SK-MEL-5 (cell line): ENCODE measurements around the gene PELI3. TPM values are rescaled to one million over a fixed set of nuclear protein-coding genes. Genes with fewer than 3 reads are reported as not detected.
"Not testable (repeated sequence)": the region's sequence is repeated elsewhere in the genome, so short reads cannot be mapped to it uniquely, and the experiment has no call there.

Source experiments
- DNase-seq: peaks from one replicate; pipeline ENCODE4 v3.0.0-alpha.2; 2016; ENCODE audit warnings: low read depth, low spot score
- in situ Hi-C: cut with HindIII; loops from 2 replicates; pipeline ENCODE4 v1.10.0; 2016; ENCODE audit warnings: low sequenced_read_pairs, high pct_unique_total_duplicates, low pct_unique_long_range_greater_than_20kb
- polyA plus RNA-seq, 2 experiments: library from polyadenylated mRNA; depleted of rRNA; stranded (reverse); fragments of >200 nt; gene quantifications; 2 replicates each; pipeline ENCODE4 v1.2.3, GENCODE V29; 2015
- total RNA-seq: library from RNA; depleted of rRNA; stranded (reverse); fragments of >200 nt; shearing (Covaris generic); gene quantifications from 2 replicates; pipeline ENCODE4 v1.2.3, GENCODE V29; 2014; rRNA removed

PELI3 gene, protein sequence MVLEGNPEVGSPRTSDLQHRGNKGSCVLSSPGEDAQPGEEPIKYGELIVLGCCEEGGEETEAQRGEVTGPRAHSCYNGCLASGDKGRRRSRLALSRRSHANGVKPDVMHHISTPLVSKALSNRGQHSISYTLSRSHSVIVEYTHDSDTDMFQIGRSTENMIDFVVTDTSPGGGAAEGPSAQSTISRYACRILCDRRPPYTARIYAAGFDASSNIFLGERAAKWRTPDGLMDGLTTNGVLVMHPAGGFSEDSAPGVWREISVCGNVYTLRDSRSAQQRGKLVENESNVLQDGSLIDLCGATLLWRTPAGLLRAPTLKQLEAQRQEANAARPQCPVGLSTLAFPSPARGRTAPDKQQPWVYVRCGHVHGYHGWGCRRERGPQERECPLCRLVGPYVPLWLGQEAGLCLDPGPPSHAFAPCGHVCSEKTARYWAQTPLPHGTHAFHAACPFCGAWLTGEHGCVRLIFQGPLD
- 7.4 and 8.1 TPM in 2 replicates for total RNA-seq
- polyA plus RNA-seq (2015; cell fraction: cytosol; rRNA removed), result 8.6 and 9.0 TPM in 2 replicates
- polyA plus RNA-seq (2015; cell fraction: nucleus; rRNA removed), result 6.9 and 7.7 TPM in 2 replicates

DNA sequence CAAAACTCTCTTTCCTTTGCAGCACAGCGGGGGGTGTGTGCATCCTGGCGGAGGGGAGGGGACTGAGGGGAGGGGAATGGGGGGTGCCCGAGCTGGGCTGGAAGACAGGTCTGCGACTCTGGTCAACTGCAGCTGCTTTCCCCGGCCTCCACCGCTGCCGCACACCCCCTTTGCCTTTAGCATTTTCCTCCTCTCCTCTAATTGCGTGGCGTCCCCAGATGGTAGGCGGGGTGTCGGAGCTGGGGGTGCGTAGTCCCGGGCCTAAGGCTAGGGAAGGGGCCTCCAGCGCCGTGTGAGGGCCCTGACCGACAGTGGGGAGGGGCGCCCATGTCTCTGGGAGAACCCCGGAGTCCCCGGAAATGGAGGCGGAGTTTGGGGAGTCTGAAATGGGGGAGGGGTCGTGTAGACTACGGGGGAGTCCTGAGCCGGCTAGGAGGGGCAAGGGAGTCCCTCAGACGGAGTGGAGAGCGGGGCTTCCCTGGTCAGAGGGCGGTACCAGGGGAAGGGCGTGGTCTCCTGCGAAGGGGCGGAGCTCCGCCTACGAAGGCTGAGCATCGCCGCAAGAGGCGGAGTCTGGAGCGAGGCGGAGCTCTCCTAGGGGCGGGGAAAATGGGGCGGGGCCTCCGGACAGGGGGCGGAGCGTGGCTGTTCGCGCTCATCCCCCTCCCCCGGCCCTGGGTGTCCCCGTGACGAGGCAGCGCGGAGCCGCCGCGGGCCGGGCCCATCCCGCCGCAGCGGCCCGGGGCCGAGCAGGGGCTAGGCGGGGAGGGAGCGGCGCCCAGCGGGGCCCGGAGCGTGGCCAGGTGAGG is at the start of gene PELI3:
TSS of gene PELI3 (plus strand) at position 681 of the 809 bp plus-strand sequence. CDS start 1,224 bp downstream, outside the sequence.
- in situ Hi-C loops, result no loop called here
- peak; percentile 82 for DNase-seq

- no peak for DNase-seq
- in situ Hi-C loops, result no loop called here
Observed at GRCh38 chr11:66417000-66417399, 49.7 kb upstream of the PELI3 start.

GRCh38 chr11:66418168-66418985 is 48.3 kb upstream of the PELI3 start:
- in situ Hi-C loops, result no loop called here
- peak; percentile 45 for DNase-seq

DNA sequence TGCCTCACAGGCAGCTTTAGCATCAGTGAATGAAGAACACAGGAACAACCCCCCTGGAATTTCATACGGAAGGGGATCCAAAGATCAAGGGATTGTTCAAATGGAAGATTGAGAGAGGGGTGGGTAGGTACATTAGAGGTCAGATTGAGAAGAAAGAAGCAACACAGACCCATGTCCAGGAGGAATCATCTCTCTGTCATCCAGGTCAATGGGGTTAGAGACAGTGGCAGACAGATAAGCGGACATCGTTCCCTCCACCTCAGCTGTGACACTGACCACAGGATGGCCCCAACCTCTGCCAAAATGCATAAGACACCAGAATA is 47.8 kb upstream of the PELI3 start:
- in situ Hi-C loops, result no loop called here
- no peak for DNase-seq

GRCh38 chr11:66419825-66420224 is 46.9 kb upstream of the PELI3 start:
- in situ Hi-C loops, result no loop called here

GRCh38 chr11:66420671-66421476 is 45.8 kb upstream of the PELI3 start, which contains the start of gene NPAS4:
Gene NPAS4 (plus strand): TSS chr11:66421035. CDS start chr11:66421180, 145 bp downstream.
- DNase-seq, result no peak
- in situ Hi-C loops, result no loop called here

More at GRCh38 chr11:66419825-66420224, 46.9 kb upstream of the PELI3 start:
- DNase-seq, result no peak

DNA sequence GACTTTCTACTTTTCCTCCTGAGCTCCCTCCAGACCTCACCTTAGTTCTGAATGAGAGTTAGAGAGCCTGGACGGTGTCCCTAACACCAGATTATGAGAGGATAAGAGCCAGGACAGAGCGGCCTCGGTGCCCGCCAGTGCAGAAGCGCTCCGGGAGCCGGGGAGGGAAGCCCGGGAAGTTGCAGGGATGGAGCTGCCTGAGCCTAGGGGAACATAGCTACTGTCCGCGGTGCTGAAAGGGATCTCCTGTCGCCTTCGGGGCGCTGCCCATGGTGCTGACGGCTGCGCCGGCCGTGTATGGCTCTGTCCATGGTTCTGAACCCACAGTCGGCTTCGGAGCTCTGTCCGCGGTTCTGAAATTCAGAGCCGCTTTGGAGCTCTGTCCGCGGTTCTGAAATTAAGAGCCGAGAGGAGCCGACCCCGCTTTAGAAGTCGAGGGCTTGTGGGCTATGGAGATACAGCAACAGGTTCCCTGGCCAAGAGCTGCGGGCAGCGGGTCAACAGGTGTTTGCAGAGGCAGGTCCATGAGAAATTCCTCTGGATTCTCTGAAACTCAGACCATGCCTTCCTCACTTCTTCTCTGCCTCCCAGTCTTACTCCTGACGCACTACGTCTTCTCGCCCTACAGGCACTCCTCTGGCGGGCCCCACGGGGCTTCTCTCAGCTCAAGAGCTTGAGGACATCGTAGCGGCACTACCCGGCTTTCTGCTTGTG is 45.1 kb upstream of the PELI3 start:
- DNase-seq, result peak; percentile 76
- in situ Hi-C loops, result no loop called here

GRCh38 chr11:66426314-66426713 is 40.4 kb upstream of the PELI3 start:
- DNase-seq, result no peak

DNA sequence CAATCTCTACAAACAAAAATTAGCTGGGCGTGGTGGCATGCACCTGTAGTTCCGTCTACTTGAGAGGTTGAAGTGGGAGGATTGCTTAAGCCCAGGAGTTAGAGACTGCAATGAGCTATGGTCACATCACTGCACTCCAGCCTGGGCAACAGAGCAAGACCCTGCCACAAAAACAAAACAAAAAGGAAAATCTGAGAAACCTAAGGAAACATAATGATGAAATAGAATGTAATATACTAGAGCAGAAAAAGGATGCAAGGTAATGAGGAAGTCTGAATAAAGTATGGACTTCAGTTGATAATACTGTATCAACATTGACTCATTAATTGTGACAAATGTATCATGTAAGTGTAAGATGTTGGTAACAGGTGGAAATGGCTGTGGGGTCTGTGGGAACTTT is 37.8 kb upstream of the PELI3 start:
- DNase-seq, result no peak
- in situ Hi-C loops, result no loop called here

More at GRCh38 chr11:66426314-66426713, 40.4 kb upstream of the PELI3 start:
- in situ Hi-C loops, result no loop called here

- peak; percentile 71 for DNase-seq
- in situ Hi-C loops, result no loop called here
Observed at GRCh38 chr11:66429983-66430602, 36.6 kb upstream of the PELI3 start.

GRCh38 chr11:66431287-66431686 is 35.4 kb upstream of the PELI3 start:
- DNase-seq, in situ Hi-C loops: not testable (repeated sequence)

DNA sequence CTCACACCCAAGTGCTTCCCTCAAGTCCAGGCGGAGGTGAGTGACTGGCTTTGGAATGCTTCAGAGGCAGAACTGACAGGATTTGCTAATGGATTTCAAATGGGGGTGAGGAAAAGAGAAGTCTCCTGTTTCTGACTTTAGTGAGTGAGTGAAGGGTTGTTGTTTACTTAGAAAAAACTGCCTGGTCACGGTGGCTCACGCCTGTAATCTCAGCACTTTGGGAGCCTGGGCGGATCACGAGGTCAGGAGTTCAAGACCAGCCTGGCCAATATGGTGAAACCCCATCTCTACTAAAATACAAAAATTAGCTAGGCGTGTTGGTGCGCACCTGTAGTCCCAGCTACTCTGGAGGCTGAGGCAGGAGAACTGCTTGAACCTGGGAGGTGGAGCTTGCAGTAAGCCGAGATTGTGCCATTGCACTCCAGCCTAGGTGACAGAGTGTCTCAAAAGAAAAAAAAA is 34.8 kb upstream of the PELI3 start:
- DNase-seq, in situ Hi-C loops: not testable (repeated sequence)

- DNase-seq, result no peak
- in situ Hi-C loops, result no loop called here
Observed at GRCh38 chr11:66432597-66432996, 34.1 kb upstream of the PELI3 start.

DNA sequence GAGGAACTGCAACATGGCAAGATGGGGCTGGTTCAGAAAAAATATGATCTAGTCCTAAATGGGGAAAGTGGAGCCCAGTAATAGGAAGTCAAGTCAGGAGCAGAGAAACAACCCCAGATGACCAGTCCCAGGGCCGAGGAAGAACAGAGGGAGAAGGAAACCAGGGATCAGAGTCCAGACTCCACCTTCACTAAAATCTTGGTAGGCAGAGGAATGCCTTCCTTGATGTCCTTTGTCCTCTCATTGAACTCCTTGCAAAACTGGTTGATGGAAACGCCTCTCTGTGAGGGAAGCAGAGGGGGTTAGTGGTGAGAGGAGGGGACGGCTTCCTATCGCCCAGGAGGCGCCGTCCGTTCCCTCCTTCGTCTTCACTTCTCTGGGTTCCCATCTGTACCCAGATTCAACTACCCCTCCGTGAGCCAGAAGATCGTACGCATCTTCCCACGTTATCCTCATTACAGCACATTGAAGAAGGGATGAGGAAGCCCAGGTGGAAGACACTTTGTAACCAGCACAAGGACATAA is 28.7 kb upstream of the PELI3 start:
- no peak for DNase-seq
- in situ Hi-C loops, result no loop called here
